GM12878 (cell line): ENCODE data around the gene DTD1. TPM values are rescaled to one million over a fixed set of nuclear protein-coding genes. Genes with fewer than 3 reads are reported as not detected.

ENCODE experiments used
- CBX3 ChIP-seq: fragments of 200-600 bp; sonication (generic); IDR thresholded peaks from 2 replicates; pipeline ENCODE4 v1.6.1; 2016; ENCODE audit warnings: low read depth, borderline replicate concordance
- ETV6 ChIP-seq, 2 experiments: fragments of 450-650 bp in 1 of 2; IDR thresholded peaks in 1 of 2; conservative IDR thresholded peaks in 1 of 2; 2 replicates each; pipeline ENCODE4 v1.6.1; 2014; ENCODE audit warnings: antibody characterized with exemption in 1 of 2, borderline replicate concordance in 1 of 2, low read depth in 1 of 2, mild to moderate bottlenecking in 1 of 2, moderate library complexity in 1 of 2
- HCFC1 ChIP-seq: fragments of 150-350 bp; IDR thresholded peaks from 2 replicates; pipeline ENCODE4 v1.6.1; 2014; ENCODE audit warnings: low read length
- IKZF2 ChIP-seq, 2 experiments: fragments of 450-650 bp; IDR thresholded peaks; 2 replicates each; pipeline ENCODE4 v1.6.1; 2017; ENCODE audit warnings: mild to moderate bottlenecking in 2 of 2, moderate library complexity in 2 of 2
- MYB ChIP-seq: fragments of 150-350 bp; IDR thresholded peaks from 2 replicates; pipeline ENCODE4 v1.6.1; 2014; ENCODE audit warnings: mild to moderate bottlenecking, low read depth, low read length, borderline replicate concordance
- RFX5 ChIP-seq: IDR thresholded peaks from 2 replicates; pipeline ENCODE4 v1.6.1; 2011; ENCODE audit warnings: low read depth, low read length, improper control_type of control experiment
- ZBED1 ChIP-seq: IDR thresholded peaks from 2 replicates; pipeline ENCODE4 v1.6.1; 2016; ENCODE audit warnings: borderline replicate concordance
- polyA plus RNA-seq, 11 experiments: library from polyadenylated mRNA; depleted of rRNA in 4 of 11; unstranded in 6 of 11; stranded (reverse) in 5 of 11; fragments of >200 nt; fragmentation: Nextera tagmentation in 4 of 11; fragmentation: Illumina TruSeq in 1 of 11; extraction: Ambion mirVana in 4 of 11; extraction: Trizol in 1 of 11; gene quantifications; 1 replicate in 1 of 11; 2 replicates in 10 of 11; pipeline versions ENCODE4 v1.2.1 to v1.2.3, GENCODE V29; 2011 to 2016; ENCODE audit warnings: inconsistent platforms in 2 of 11, missing spikeins in 2 of 11, low read depth in 1 of 11
- total RNA-seq, 4 experiments: library from RNA; depleted of rRNA in 3 of 4; stranded (reverse); fragments of >200 nt in 3 of 4; fragmentation: Illumina TruSeq in 1 of 4; extraction: Trizol in 1 of 4; gene quantifications; 2 replicates each; pipeline versions ENCODE4 v1.2.1 to v1.2.3, GENCODE V29; 2013 to 2021
- TF ChIP-seq, protein P1 (sequence below): fragments of 450-650 bp; IDR thresholded peaks from 2 replicates; pipeline ENCODE4 v1.6.1; 2017; ENCODE audit warnings: mild to moderate bottlenecking, moderate library complexity
- TF ChIP-seq, protein P2 (sequence below): fragments of 450-650 bp; IDR thresholded peaks from 2 replicates; pipeline ENCODE4 v1.6.1; 2017; ENCODE audit warnings: borderline replicate concordance
- TF ChIP-seq, protein P3 (sequence below): IDR thresholded peaks from 2 replicates; pipeline ENCODE4 v1.6.1; 2011; ENCODE audit warnings: low read depth, mild to moderate bottlenecking, low read length, moderate library complexity, borderline replicate concordance; ENCODE audit errors: extremely low read depth
- TF ChIP-seq, protein P4 (sequence below): IDR thresholded peaks from 2 replicates; pipeline ENCODE4 v1.6.1; 2011; ENCODE audit warnings: borderline replicate concordance, low read depth, mild to moderate bottlenecking, moderate library complexity, low read length; ENCODE audit not compliant: insufficient read depth, poor library complexity, severe bottlenecking

Gene DTD1
- total and polyA plus RNA-seq, 10 of the 15 experiments (the other 5 are each of a cell fraction or from before 2014, with no cell fraction given) = 24.3 to 99.8 (median 63.3) TPM

DNA sequence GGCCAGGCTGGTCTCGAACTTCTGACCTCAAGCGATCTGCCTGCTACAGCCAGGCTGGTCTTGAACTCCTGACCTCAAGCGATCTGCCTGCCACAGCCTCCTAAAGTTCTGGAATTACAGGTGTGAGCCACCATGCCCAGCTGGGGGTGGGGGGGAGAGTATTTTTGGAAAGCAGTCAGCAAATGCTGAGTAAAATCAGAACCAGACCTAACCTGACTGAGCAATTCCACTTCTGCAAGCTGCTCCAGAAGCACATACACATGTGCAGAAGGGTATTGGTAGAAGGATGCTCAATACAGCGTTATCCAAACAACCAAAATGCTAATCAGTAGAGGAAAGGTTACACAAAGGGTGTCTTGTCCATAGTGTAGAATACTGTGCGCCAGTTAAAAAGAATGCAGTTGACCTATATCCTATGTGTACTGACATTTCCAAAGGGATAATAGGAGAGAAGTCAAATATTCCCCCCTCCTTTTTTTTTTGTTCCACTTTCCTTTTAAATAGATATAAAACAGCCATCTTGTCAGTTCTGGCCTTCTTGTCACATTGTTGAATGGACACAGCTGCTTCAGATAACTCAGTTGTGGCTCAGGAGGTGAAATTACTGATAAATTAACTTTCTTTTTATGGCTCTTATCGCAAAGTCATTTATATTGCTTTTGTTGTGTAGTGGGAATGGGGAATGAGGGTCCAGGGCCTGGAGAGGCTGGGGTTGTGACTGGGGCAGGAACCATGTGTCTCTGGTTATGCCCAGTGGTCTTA, 74.6 kb downstream of the DTD1 start (continued):
- TF ChIP-seq, protein P1, sequence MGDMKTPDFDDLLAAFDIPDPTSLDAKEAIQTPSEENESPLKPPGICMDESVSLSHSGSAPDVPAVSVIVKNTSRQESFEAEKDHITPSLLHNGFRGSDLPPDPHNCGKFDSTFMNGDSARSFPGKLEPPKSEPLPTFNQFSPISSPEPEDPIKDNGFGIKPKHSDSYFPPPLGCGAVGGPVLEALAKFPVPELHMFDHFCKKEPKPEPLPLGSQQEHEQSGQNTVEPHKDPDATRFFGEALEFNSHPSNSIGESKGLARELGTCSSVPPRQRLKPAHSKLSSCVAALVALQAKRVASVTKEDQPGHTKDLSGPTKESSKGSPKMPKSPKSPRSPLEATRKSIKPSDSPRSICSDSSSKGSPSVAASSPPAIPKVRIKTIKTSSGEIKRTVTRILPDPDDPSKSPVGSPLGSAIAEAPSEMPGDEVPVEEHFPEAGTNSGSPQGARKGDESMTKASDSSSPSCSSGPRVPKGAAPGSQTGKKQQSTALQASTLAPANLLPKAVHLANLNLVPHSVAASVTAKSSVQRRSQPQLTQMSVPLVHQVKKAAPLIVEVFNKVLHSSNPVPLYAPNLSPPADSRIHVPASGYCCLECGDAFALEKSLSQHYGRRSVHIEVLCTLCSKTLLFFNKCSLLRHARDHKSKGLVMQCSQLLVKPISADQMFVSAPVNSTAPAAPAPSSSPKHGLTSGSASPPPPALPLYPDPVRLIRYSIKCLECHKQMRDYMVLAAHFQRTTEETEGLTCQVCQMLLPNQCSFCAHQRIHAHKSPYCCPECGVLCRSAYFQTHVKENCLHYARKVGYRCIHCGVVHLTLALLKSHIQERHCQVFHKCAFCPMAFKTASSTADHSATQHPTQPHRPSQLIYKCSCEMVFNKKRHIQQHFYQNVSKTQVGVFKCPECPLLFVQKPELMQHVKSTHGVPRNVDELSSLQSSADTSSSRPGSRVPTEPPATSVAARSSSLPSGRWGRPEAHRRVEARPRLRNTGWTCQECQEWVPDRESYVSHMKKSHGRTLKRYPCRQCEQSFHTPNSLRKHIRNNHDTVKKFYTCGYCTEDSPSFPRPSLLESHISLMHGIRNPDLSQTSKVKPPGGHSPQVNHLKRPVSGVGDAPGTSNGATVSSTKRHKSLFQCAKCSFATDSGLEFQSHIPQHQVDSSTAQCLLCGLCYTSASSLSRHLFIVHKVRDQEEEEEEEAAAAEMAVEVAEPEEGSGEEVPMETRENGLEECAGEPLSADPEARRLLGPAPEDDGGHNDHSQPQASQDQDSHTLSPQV = no peak
- TF ChIP-seq MYB (no peak), IKZF2 (IDR thresholded peaks at IDR 0.05) (peak in 1 of 2 experiments; percentile 29; a peak in 1 of 4 replicates), ZBED1 (no peak), HCFC1 (no peak), CBX3 (no peak), RFX5 (no peak), ETV6 (conservative IDR thresholded peaks at IDR 0.05 in 1 of 2, IDR thresholded peaks at IDR 0.05 in 1 of 2; ENCODE audit: borderline replicate concordance in 1 of 2, low read depth in 1 of 2) (0 out of 4 replicates have a peak, but pooled peaks of 1 of the 2 experiments have one; percentile 33)
- TF ChIP-seq, protein P2, sequence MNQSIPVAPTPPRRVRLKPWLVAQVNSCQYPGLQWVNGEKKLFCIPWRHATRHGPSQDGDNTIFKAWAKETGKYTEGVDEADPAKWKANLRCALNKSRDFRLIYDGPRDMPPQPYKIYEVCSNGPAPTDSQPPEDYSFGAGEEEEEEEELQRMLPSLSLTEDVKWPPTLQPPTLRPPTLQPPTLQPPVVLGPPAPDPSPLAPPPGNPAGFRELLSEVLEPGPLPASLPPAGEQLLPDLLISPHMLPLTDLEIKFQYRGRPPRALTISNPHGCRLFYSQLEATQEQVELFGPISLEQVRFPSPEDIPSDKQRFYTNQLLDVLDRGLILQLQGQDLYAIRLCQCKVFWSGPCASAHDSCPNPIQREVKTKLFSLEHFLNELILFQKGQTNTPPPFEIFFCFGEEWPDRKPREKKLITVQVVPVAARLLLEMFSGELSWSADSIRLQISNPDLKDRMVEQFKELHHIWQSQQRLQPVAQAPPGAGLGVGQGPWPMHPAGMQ = no peak
- TF ChIP-seq, protein P3, sequence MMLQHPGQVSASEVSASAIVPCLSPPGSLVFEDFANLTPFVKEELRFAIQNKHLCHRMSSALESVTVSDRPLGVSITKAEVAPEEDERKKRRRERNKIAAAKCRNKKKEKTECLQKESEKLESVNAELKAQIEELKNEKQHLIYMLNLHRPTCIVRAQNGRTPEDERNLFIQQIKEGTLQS = no peak
- TF ChIP-seq, protein P4, sequence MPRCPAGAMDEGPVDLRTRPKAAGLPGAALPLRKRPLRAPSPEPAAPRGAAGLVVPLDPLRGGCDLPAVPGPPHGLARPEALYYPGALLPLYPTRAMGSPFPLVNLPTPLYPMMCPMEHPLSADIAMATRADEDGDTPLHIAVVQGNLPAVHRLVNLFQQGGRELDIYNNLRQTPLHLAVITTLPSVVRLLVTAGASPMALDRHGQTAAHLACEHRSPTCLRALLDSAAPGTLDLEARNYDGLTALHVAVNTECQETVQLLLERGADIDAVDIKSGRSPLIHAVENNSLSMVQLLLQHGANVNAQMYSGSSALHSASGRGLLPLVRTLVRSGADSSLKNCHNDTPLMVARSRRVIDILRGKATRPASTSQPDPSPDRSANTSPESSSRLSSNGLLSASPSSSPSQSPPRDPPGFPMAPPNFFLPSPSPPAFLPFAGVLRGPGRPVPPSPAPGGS = peak; percentile 74
- TF ChIP-seq, all 136 proteins: peak for 26
